Neural cell (in vitro differentiated cells): ENCODE measurements around the gene SLC10A7. TPM values are rescaled to one million over a fixed set of nuclear protein-coding genes. Genes with fewer than 3 reads are reported as not detected.

Experiments used
- H2AFZ ChIP-seq: fragments of 200-600, 300-800 bp; sonication (generic), shearing (Covaris generic); 2 replicates; pipeline ENCODE4 v1.6.0; 2014; ENCODE audit warnings: low read depth, mild to moderate bottlenecking, antibody characterized with exemption, low read length, moderate library complexity
- H3F3A ChIP-seq: fragments of 200-600 bp; shearing (Covaris generic); 2 replicates; pipeline ENCODE4 v1.6.1; 2016; ENCODE audit warnings: mild to moderate bottlenecking, moderate library complexity, mixed read lengths, antibody characterized with exemption, low read length; ENCODE audit not compliant: insufficient read depth, poor library complexity, severe bottlenecking
- H3K27ac ChIP-seq: fragments of 200-600, 300-800 bp; sonication (generic), shearing (Covaris generic); 2 replicates; pipeline ENCODE4 v1.5.1; 2014; ENCODE audit warnings: mild to moderate bottlenecking, low read length, moderate library complexity
- H3K27me3 ChIP-seq: fragments of 300-800, 200-600 bp; sonication (generic), shearing (Covaris generic); 2 replicates; pipeline ENCODE4 v1.6.0; 2014; ENCODE audit warnings: mild to moderate bottlenecking, low read depth, low read length, moderate library complexity; ENCODE audit not compliant: insufficient read depth
- H3K36me3 ChIP-seq: fragments of 300-800, 200-600 bp; sonication (generic), shearing (Covaris generic); 2 replicates; pipeline ENCODE4 v1.5.1; 2014; ENCODE audit warnings: mild to moderate bottlenecking, antibody characterized with exemption, low read length, moderate library complexity; ENCODE audit not compliant: insufficient read depth
- H3K4me2 ChIP-seq: fragments of 300-800, 200-600 bp; sonication (generic), shearing (Covaris generic); 2 replicates; pipeline ENCODE4 v1.6.0; 2014; ENCODE audit warnings: mild to moderate bottlenecking, low read length
- H3K4me3 ChIP-seq: fragments of 300-800, 200-600 bp; sonication (generic), shearing (Covaris generic); 2 replicates; pipeline ENCODE4 v1.5.1; 2014; ENCODE audit warnings: mild to moderate bottlenecking, low read length, moderate library complexity
- H3K79me2 ChIP-seq: fragments of 200-600 bp; shearing (Covaris generic); replicated peaks from 2 replicates; pipeline ENCODE4 v1.6.0; 2014; ENCODE audit warnings: mild to moderate bottlenecking, low read length, moderate library complexity; ENCODE audit not compliant: insufficient read depth
- H3K9ac ChIP-seq: fragments of 300-800, 200-600 bp; sonication (generic), shearing (Covaris generic); 2 replicates; pipeline ENCODE4 v1.6.1; 2016; ENCODE audit warnings: mild to moderate bottlenecking, low read length, mixed read lengths
- H3K9me2 ChIP-seq: fragments of 200-600 bp; shearing (Covaris generic); 2 replicates; pipeline ENCODE4 v1.6.1; 2016; ENCODE audit warnings: mild to moderate bottlenecking, low read length, mixed read lengths; ENCODE audit not compliant: insufficient read depth
- H3K9me3 ChIP-seq: fragments of 200-600, 300-800 bp; sonication (generic), shearing (Covaris generic); 2 replicates; pipeline ENCODE4 v1.6.1; 2016; ENCODE audit warnings: mild to moderate bottlenecking, mixed run types, low read length, moderate library complexity, mixed read lengths
- H4K20me1 ChIP-seq: fragments of 200-600 bp; shearing (Covaris generic); 2 replicates; pipeline ENCODE4 v1.6.1; 2016; ENCODE audit warnings: mild to moderate bottlenecking, mixed run types; ENCODE audit not compliant: insufficient read depth
- CTCF ChIP-seq: fragments of 450-650 bp; IDR thresholded peaks from 2 replicates; pipeline ENCODE4 v1.5.1; 2014; ENCODE audit warnings: antibody characterized with exemption, mild to moderate bottlenecking, moderate library complexity; ENCODE audit not compliant: poor library complexity, severe bottlenecking
- EP300 ChIP-seq: fragments of 450-650 bp; conservative IDR thresholded peaks from 2 replicates; pipeline ENCODE4 v1.6.1; 2014; ENCODE audit warnings: antibody characterized with exemption, mild to moderate bottlenecking, moderate library complexity; ENCODE audit not compliant: poor library complexity, severe bottlenecking
- EZH2 ChIP-seq: fragments of 200-600, 300-800 bp; shearing (Covaris generic), sonication (generic); IDR thresholded peaks from 2 replicates; pipeline ENCODE4 v1.6.1; 2014; ENCODE audit warnings: antibody characterized with exemption, low read length, borderline replicate concordance, mild to moderate bottlenecking; ENCODE audit not compliant: insufficient read depth, poor library complexity, severe bottlenecking
- MXI1 ChIP-seq: fragments of 450-650 bp; conservative IDR thresholded peaks from 2 replicates; pipeline ENCODE4 v1.6.1; 2014; ENCODE audit warnings: antibody characterized with exemption, mild to moderate bottlenecking; ENCODE audit not compliant: poor library complexity, severe bottlenecking
- POLR2AphosphoS5 ChIP-seq: IDR thresholded peaks from 2 replicates; pipeline ENCODE4 v1.6.1; 2012
- RAD21 ChIP-seq: fragments of 450-650 bp; conservative IDR thresholded peaks from 2 replicates; pipeline ENCODE4 v1.6.1; 2014; ENCODE audit warnings: antibody characterized with exemption, mild to moderate bottlenecking, moderate library complexity
- REST ChIP-seq: IDR thresholded peaks from 2 replicates; pipeline ENCODE4 v1.6.1; 2012; ENCODE audit warnings: borderline replicate concordance
- SMC3 ChIP-seq: fragments of 450-650 bp; conservative IDR thresholded peaks from 2 replicates; pipeline ENCODE4 v1.6.1; 2014; ENCODE audit warnings: antibody characterized with exemption, mild to moderate bottlenecking, moderate library complexity; ENCODE audit not compliant: poor library complexity
- TAF1 ChIP-seq: IDR thresholded peaks from 2 replicates; pipeline ENCODE4 v1.6.1; 2012; ENCODE audit warnings: low read depth
- polyA plus RNA-seq: library from polyadenylated mRNA; depleted of rRNA; stranded (reverse); fragments of >200 nt; gene quantifications from 2 replicates; pipeline ENCODE4 v1.2.3, GENCODE V29; 2014

The SLC10A7 gene
- polyA plus RNA-seq, 1 donor from 2014 or later, result 5.5 TPM

- no peaks in the 10 kb centered on the region for H3K27me3 ChIP-seq
- H3K36me3 ChIP-seq, result no peaks in the 10 kb centered on the region
- no peak overlapping the region for H3K9ac ChIP-seq
- H3K4me3 ChIP-seq, result no peak overlapping the region
- H4K20me1 ChIP-seq, result no peaks in the 10 kb centered on the region
- H3K9me3 ChIP-seq, result no peaks in the 10 kb centered on the region
- H3K4me2 ChIP-seq, result no peak overlapping the region
- no peak overlapping the region for H3K27ac ChIP-seq
- H3K9me2 ChIP-seq, result no peaks in the 10 kb centered on the region
- H3K79me2 ChIP-seq, result no peaks in the 10 kb centered on the region
- H3F3A ChIP-seq, result peaks cover 3% of the 10 kb centered on the region
- TF ChIP-seq MXI1 (no peak), CTCF (no peak), POLR2AphosphoS5 (no peak), TAF1 (no peak), EP300 (no peak)
- no peak overlapping the region for H2AFZ ChIP-seq
These were observed 44.7 kb downstream of the SLC10A7 start for GRCh38 chr4:146477054-146477453.

GRCh38 chr4:146472404-146472803 is 49.3 kb downstream of the SLC10A7 start:
- peak; percentile 29 for TF ChIP-seq POLR2AphosphoS5
- TF ChIP-seq REST, result peak; percentile 33
- no peak for TF ChIP-seq EZH2
- no peak for TF ChIP-seq TAF1
- peak; percentile 73 for TF ChIP-seq EP300
- Histone ChIP-seq H3K9me3 (no peaks in the 10 kb centered on the region), H3K9ac (no peak overlapping the region), H2AFZ (no peak overlapping the region), H3K9me2 (no peaks in the 10 kb centered on the region), H3K36me3 (no peaks in the 10 kb centered on the region), H3K79me2 (no peaks in the 10 kb centered on the region), H3F3A (peaks cover 10% of the 10 kb centered on the region), H3K27me3 (no peaks in the 10 kb centered on the region), H3K27ac (peak overlapping the region; percentile 10), H3K4me2 (no peak overlapping the region), H4K20me1 (no peaks in the 10 kb centered on the region), H3K4me3 (peak overlapping the region; percentile 1)

GRCh38 chr4:146470604-146471003 is 51.1 kb downstream of the SLC10A7 start:
- Histone ChIP-seq H3F3A (peaks cover 10% of the 10 kb centered on the region), H2AFZ (no peak overlapping the region), H3K27ac (no peak overlapping the region), H3K36me3 (no peaks in the 10 kb centered on the region), H3K9me2 (no peaks in the 10 kb centered on the region), H3K79me2 (no peaks in the 10 kb centered on the region), H3K4me2 (no peak overlapping the region), H3K4me3 (no peak overlapping the region), H3K9ac (no peak overlapping the region), H3K9me3 (no peaks in the 10 kb centered on the region), H3K27me3 (no peaks in the 10 kb centered on the region), H4K20me1 (no peaks in the 10 kb centered on the region)
- TF ChIP-seq TAF1 (no peak), SMC3 (no peak), REST (no peak), POLR2AphosphoS5 (no peak), EZH2 (no peak), MXI1 (no peak), RAD21 (no peak), EP300 (no peak), CTCF (no peak)
